Stimulated activated CD4-positive, alpha-beta T cell treated with anti-CD3 and anti-CD28 coated beads, Interleukin-4, amount 100 ng/mL, for 4 hours (primary cell): ENCODE data around the gene UGT1A6.
"Not testable (repeated sequence)": the region's sequence is repeated elsewhere in the genome, so short reads cannot be mapped to it uniquely, and the experiment has no call there.

ENCODE experiments used
- DNase-seq, 2 experiments: peaks; one replicate each; pipeline ENCODE4 v3.0.0-alpha.2; 2020

Gene UGT1A6

DNA sequence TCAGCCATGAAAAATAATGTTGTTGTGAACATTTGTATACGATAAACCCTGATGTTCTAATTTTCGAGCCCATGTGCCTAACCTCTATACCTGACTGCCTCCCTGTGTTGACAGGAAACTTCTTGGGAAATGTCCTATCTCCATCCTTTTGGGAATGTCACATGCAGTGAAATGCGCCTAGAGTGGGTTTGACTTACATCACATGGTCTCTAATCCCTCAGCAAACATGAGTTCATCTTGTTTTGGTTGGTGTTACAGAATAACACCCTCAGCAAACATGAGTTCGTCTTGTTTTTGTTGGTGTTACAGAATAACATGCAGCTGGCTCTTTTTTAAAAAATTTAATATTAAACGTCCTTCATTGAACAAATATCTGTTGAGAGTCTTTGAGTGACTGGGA, 4.3 kb upstream of the UGT1A6 start:
- DNase-seq, result no peak

DNA sequence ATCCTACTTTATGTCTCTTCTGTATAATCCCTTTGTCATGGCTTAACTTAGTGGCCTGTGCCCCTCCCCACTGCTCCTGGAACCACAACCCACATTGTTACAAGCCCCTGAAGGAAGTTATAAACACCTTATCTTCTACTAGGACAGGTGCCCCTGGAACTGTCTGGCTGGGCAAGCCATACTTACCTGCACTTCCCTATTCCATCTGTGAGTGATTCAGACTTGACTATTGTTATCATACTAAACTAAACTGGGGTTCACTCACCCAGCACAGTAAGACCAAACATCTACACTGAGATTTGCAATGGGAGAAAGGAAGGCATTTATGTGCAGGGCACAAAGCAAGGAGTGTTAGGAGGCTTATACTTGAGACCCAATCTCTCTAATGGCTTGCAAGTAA, 3.7 kb upstream of the UGT1A6 start:
- no peak for DNase-seq

DNA sequence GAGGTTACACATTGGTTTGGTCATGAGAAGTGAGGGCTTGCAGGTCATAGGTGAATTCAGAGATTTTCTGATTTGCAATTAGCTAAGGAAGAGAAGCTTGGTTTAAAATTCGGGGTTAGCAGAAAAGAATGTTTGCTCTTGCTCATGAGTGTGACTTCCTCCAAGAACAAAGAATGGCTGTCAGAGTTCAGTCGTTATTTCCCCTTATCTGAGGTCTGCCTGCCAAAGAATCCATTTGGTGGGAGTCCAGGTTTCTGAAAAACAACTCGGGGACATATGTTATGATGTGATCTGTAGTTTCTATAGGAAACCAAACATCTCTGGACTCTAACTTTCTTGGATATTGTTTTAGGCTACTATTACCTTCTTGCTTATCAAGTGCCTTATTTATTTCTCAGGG, 3.2 kb upstream of the UGT1A6 start:
- no peak for DNase-seq

DNA sequence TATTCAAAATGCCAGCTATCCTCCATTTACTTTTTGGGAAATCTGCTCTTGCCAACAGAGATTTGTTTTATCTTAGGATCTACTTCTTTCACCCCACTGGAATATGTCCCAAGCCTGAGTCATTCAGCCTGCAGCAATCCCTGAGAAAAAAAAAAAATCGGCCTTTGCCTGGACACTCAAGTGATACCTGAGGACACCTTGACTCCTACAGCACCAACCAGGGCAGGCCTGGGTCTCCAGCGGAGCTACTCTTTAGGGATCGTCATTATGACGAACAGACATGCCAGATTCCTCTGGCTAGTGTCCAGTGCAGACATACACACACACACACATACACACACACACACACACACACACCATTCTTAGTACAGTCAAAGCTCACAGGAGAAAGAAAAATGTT, 2.2 kb upstream of the UGT1A6 start:
- no peak for DNase-seq

DNA sequence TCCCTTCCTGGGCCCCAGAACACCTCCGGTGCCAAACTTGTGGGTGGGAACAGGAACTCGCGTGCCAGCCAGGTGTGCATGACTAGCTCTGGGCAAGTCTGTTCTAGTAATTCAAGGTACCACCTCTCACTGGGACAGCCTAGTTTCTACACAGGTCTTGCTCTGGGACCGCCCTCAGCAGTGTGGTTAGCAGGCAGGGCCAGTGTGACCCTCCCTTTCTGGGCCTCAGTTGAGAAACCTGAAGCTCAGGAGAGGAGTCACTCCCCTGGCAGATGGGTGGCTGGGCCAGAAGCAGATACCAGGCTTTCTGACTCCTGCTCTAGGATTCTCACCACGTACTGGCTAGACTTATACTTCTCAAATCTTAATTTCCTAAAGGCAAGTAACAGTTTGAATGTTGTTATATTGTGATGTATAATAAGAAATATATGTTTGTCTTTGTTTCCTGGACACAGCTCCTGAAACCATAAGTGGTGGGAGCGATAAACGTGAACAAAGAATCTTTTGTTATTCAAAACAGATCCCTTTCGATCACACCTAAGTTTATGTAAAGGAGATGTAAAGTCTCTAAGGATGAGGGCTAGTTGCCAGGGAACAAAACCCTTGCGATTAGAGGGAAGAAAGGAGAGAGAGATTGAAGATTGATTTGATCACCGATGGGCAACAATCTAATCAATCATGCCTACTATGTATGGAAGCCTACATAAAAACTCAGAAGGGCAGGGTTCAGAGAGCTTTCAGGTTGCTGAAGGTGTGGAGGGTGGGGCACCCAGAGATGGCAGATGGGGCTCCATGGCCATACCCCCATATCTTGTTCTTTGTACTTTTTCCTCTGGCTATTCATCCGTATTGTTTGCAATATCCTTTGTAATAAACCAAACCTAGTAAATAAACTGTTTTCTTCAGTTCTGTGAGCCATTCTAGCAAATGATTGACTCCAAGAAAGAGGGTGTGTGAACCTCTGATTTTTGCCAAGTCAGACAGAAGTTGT, 952 bp upstream of the UGT1A6 start:
- no peak for DNase-seq

DNA sequence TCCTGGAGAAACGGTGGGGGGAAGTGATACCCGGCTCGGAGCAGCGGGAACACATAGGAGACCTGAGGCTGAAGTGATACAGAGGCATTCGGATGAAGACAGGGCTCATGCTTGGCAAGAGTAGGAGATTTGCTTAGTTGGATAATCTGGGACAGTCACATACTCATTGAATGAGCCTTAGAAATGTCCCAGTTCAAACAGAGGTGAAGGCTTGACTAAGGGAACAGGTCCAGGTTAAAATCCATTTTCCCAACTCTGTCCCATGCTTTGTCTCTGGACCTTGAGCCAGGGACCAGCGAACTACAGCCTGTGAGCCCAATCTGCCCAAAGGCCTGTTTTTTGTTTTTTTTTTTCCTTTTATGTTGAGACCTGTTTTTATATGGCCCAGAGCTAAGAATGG, 1.3 kb downstream of the UGT1A6 start:
- DNase-seq, result no peak

DNA sequence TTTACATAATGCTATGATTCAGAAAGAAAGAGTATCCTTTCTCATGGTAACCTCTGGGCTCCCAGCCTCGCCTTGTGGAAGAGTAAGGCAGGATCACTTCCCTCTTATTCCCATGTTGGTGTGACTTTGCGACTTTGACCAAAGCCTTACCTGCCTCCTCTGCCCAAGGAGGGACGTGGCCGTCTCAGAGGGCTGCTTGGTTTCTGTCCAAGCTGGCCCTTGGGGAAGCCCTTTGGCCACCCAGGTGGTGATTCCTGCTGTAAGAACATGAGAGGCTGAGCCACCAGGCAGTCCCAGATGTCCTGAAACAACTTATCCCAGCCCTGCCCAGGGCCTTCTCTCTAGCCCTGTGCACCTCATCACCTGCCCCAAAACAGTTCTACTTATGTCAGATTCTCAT, 6.0 kb downstream of the UGT1A6 start:
- DNase-seq, result no peak

DNA sequence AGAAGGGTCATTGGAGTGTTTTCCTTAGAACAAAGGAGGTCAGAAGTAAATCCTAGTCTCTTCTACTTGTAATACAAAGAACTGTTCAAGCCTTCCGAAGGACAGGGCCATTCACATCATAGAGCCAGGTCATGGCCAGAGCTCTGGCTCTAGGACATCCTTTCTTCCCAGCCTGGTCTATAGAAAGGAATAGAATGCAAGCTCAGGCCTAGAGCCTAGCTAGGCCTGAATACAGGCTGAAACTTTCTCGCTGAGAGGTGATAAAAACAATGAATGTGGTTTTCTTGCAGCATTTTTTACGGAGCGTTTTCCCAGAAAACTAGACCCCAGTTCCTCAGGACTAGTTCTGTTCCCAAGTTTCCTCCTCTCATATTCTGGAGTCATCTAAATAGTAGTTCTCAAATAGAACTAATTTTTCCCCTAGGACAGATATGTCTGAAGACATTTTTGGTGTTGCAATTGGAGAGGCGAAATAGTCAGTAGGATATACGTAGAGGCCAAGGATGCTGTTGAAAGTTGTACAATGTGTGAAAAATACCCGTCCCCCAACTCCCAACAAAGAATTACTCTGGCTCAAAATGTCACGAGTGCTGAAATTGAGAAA, 6.8 kb downstream of the UGT1A6 start:
- no peak for DNase-seq

DNA sequence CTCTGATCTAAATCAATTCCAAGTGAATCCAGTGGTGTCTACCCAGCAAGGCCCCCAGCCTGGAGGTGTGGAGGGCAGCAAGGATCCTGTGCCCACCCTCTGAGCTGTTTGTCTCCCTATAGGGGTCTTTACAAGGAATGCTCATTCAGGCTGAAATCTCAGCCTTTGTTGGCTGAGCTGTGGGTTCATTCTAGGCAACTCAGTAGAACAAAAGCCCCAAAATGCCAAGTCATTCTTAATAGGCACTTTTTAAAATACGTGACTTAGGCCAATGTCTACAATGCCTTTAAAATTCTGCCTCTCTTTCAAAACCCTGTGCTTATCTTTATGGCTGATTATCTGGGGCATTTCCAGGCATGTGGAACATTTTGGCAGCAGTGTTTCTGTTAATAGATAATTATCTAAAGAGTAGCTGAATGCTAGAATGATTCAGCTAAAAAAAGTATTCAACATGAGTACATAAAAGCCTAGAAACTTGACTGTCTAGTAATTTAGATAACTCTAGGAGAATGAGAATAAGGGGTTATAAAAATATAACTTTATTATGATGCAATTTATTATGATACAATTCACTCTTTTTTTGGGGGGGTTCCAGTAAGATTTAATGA, 7.4 kb downstream of the UGT1A6 start:
- no peak for DNase-seq

DNA sequence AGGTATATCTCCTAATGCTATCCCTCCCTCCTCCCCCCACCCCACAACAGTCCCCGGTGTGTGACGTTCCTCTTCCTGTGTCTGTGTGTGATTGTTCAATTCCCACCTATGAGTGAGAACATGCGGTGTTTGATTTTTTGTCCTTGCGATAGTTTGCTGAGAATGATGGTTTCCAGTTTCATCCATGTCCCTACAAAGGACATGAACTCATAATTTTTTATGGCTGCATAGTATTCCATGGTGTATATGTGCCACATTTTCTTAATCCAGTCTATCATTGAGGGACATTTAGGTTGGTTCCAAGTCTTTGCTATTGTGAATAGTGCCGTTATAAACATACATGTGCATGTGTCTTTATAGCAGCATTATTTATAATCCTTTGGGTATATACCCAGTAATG, 8.2 kb downstream of the UGT1A6 start:
- not testable (repeated sequence) for DNase-seq

DNA sequence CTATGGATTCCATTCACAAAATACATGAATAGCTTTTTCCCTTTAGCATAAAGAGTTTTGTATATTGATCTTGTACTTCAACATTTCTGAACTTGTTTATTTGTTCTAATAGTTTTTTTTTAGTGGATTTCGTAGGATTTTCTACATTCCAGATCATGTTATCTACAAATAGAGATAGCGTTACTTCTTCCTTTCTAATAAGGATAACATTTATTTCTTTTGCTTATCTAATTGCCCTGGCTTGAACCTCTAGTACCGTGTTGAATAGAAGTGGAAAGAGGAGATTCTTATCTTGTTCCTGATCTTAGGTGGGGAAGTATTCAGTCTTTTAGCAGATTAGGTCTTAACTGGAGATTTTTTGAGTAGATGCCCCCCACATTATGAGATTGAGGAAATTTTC, 9.5 kb downstream of the UGT1A6 start:
- no peak for DNase-seq

DNA sequence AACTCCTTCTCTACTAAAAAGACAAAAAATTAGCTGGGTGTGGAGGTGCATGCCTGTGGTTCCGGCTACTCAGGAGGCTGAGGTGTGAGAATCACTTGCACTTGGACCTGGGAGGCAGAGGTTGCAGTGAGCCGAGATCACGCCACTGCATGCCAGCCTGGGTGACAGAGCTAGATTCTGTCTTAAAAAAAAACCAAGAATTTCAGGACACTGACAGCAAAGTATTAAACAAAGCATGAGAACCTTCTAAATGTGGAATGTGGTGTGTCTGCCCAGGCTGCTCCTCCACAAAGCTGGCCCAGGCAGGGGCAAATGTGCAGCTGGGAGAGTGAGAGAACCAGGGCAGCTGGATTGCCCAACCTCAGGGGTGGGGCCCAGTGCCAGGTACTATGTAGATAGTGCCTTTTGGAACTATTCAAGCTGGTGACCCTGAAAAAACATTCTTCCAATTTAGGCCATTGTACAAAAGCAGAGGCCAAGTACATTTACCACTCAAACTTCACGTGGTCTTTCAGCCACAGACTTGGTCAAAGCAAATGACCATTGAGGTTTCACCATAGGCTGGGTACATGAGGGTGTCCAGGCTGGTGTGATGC, 13.3 kb downstream of the UGT1A6 start:
- no peak for DNase-seq

DNA sequence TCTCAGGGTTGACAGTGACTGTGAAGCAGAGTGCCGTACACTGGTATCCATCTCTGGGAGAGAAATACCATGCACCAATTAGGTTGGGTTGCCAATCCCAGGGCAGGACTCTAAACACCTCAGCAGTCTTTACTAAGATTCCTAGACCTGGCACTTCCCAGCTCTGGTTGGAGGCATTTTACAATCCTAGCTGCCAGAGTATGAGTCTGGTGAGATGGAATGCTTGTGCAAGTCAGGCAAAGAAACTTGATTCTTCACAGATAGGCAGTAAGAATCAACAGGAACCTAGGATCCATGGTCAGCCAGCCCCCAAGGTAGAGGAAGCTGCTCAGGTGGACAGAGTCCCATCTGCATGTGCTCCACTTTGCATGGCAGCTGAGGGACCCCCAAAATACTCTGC, 14.0 kb downstream of the UGT1A6 start:
- no peak for DNase-seq

DNA sequence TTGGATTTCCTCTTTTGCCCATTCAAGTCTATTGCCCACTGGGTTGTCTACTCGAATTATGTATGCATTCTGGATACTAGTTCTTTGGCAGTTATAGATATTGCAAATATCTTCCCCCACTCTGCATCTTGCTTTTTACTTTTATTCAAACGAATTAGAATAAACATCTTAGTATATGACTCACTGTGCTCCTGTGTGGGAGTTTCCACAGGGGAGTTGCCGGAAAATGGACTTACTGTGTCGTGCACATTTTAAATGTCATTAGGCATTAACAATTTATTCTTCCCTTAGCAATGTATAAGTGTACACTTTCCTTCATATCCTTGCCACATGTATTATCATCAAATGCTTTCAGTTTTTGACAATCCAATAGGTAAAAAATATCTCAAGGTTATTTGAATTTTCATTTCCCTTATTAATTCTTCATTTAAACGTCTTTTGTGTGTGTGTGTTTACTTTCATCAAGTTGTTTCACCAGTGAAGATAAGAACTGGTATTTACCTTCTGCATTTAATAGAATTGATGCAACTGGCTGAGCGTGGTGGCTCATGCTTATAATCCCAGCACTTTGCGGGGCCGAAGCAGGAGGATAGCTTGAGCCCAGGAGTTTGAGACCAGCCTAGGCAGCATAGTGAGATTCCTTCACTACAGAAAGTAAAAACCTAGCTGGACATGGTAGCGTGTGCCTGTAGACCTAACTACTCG, 15.4 kb downstream of the UGT1A6 start:
- DNase-seq, result no peak

DNA sequence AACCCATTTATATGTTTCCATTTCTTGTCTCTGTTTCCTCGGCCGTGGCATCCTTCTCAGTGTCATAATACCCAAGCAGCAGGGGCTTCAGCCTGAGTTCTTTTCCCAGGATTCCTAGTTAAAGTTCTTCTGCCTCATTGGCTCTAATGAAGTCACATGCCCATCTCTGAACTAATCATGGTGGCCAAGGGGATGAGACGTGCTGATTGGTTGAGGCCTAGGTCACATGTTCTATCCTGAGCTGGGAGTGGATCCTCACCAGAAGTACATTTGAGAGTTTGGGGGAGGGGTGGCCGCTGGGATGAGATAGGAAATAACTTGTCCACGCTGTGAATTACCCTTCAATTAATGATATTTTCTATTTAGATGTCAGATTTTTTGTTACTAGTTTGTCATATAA, 16.3 kb downstream of the UGT1A6 start:
- DNase-seq, result no peak

DNA sequence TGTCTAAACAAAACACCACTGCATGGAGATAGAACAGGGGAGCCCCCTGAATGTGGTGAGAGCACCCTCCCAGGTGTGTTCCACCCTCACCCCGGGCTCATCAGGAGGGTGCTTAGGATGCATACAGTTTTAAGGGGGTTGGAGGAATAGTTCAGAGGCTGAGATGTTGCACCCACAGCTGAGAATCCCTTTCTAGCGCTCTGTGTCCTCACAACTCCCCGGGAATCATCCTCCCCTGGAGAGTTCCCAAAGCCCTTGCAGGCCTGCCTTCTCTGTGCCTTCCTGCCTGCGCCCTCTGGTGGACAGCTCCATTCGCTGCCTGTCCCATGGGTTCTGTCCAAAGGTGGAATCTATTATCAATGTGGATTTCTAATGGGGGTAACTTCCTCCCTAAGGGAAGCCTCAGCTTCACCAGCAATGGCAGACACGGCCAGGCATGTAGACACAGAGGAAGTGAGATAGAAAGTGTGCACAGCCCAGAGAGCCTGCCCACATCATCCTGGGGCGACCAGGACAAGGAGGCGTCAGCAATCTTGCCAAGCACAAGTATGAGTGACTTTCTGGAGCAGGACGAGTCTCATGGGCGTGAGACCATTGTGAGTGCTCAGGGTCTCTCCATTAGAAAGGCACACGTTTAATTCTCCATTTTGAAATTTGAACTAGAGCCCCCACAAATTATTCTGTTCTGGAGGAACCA, 18.8 kb downstream of the UGT1A6 start:
- peak; percentile 45 to 62 for DNase-seq

DNA sequence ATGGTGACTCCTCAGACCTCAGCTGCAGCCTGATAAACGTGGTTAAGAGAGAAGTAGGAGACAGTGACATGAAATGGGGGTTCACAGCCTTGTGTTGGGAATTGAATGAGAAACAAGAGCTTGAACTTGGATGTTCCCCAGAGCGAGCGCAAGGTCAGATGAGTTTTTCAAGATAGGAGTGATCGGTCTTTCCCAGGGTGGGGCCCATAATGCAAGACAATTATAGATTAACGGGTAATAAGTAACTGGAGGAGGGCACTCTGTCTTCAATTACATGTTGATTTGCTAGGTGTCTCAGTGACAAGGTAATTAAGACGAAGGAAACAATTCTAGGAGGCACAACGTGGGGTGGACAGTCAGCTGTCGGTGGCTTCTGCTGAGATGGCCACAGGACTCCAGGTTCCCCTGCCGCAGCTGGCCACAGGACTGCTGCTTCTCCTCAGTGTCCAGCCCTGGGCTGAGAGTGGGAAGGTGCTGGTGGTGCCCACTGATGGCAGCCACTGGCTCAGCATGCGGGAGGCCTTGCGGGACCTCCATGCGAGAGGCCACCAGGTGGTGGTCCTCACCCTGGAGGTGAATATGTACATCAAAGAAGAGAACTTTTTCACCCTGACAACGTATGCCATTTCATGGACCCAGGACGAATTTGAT, 20.0 kb downstream of the UGT1A6 start, which contains the start of gene UGT1A5:
Gene UGT1A5 (plus strand): TSS at position 297 of the 651 bp plus-strand sequence. CDS start 85 bp downstream, at position 382.
- no peak for DNase-seq

DNA sequence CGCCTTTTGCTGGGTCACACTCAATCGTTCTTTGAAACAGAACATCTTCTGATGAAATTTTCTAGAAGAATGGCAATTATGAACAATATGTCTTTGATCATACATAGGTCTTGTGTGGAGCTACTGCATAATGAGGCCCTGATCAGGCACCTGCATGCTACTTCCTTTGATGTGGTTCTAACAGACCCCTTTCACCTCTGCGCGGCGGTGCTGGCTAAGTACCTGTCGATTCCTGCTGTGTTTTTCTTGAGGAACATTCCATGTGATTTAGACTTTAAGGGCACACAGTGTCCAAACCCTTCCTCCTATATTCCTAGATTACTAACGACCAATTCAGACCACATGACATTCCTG, 20.5 kb downstream of the UGT1A6 start:
- DNase-seq, result no peak

DNA sequence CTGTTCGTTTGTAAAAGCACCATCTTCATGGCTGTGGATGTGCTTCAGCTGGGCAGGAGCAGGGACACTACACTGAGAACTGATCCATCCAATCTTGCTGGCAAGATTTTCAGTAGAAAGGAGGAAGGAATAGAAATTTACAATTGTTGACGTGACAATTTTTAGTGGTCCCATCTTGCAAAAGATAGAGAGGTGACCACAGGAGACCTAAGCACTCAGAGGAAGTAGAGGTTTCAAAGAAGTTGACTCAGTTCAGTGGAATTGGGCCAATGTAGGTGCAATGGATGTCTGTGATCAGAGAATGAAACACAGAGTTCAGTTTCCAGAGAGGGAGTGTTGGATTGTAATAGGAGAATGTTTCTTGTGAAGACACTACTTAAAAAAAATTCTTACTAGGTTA, 21.4 kb downstream of the UGT1A6 start:
- no peak for DNase-seq

DNA sequence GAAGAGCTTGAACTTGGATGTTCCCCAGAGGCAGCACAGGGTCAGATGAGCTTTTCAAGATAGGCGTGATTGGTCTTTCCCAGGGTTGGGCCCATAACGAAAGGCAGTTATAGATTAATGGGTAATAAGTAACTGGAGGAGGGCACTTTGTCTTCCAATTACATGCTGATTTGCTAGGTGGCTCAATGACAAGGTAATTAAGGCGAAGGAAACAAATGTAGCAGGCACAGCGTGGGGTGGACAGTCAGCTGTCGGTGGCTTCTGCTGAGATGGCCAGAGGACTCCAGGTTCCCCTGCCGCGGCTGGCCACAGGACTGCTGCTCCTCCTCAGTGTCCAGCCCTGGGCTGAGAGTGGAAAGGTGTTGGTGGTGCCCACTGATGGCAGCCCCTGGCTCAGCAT, 25.9 kb downstream of the UGT1A6 start, which contains the start of gene UGT1A4:
Gene UGT1A4 (plus strand): TSS at position 185 of the 400 bp plus-strand sequence. CDS start 85 bp downstream, at position 270.
- no peak for DNase-seq

DNA sequence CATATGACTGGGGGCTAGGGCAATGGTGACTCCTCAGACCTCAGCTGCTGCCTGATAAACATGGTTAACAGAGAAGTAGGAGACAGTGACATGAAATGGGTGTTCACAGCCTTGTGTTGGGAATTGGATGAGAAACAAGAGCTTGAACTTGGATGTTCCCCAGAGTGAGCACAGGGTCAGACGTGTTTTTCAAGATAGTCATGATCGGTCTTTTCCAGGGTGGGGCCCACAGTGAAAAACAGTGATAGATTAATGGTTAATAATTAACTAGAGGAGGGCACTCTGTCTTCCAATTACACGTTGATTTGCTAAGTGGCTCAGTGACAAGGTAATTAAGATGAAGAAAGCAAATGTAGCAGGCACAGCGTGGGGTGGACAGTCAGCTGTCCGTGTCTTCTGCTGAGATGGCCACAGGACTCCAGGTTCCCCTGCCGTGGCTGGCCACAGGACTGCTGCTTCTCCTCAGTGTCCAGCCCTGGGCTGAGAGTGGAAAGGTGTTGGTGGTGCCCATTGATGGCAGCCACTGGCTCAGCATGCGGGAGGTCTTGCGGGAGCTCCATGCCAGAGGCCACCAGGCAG, 36.1 kb downstream of the UGT1A6 start, which contains the start of gene UGT1A3:
Gene UGT1A3 (plus strand): TSS at position 320 of the 579 bp plus-strand sequence. CDS start 85 bp downstream, at position 405.
- DNase-seq, result no peak
